IPS DF 6.9 (cell line): ENCODE results near the gene PTF1A.

Experiments used
- DNase-seq: peaks from one replicate; pipeline ENCODE4 v3.0.0-alpha.2; 2013; ENCODE audit warnings: low read depth, low spot score
- H3K27ac ChIP-seq: one replicate; pipeline ENCODE4 v1.5.1; 2013; ENCODE audit warnings: low read length, control low read depth
- H3K27me3 ChIP-seq: 2 replicates; pipeline ENCODE4 v1.6.1; 2013; ENCODE audit warnings: mild to moderate bottlenecking, low read length; ENCODE audit not compliant: control insufficient read depth, insufficient read depth
- H3K36me3 ChIP-seq: 2 replicates; pipeline ENCODE4 v1.6.1; 2013; ENCODE audit warnings: low read length; ENCODE audit not compliant: control insufficient read depth, insufficient read depth
- H3K4me1 ChIP-seq: 2 replicates; pipeline ENCODE4 v1.6.1; 2013; ENCODE audit warnings: low read length; ENCODE audit not compliant: control insufficient read depth, insufficient read depth
- H3K4me3 ChIP-seq: 2 replicates; pipeline ENCODE4 v1.5.1; 2013; ENCODE audit warnings: mild to moderate bottlenecking, low read length
- H3K9me3 ChIP-seq: 2 replicates; pipeline ENCODE4 v1.6.1; 2013; ENCODE audit warnings: low read length, inconsistent platforms; ENCODE audit not compliant: control insufficient read depth, insufficient read depth
- WGBS: extraction: QIAGEN DNeasy Blood & Tissue Kit; methylation state at CpG from one replicate; pipeline ENCODE4 v1.1.7; 2013; ENCODE audit warnings: mixed read lengths, missing lambda C conversion rate; ENCODE audit not compliant: insufficient read length, insufficient coverage; 5-methylcytosine and 5-hydroxymethylcytosine counted together

Gene PTF1A

GRCh38 chr10:23157691-23158369, 34.3 kb upstream of the PTF1A start:
- H3K4me1 ChIP-seq, result no peaks in the 10 kb centered on the region
- H3K27me3 ChIP-seq, result no peaks in the 10 kb centered on the region; the same call in 1 of the 2 replicates
- no peak for DNase-seq
- H3K36me3 ChIP-seq, result no peaks in the 10 kb centered on the region
- H3K27ac ChIP-seq, result no peak overlapping the region
- no peaks in the 10 kb centered on the region for H3K9me3 ChIP-seq
- WGBS, result no CpG with 5 or more reads among the region's 12 CpGs
- no peak overlapping the region for H3K4me3 ChIP-seq

GRCh38 chr10:23158370-23158769, 33.7 kb upstream of the PTF1A start:
- H3K4me3 ChIP-seq, result no peak overlapping the region
- no CpG with 5 or more reads among the region's 5 CpGs for WGBS
- H3K36me3 ChIP-seq, result no peaks in the 10 kb centered on the region
- no peaks in the 10 kb centered on the region for H3K4me1 ChIP-seq
- no peak overlapping the region for H3K27ac ChIP-seq
- H3K9me3 ChIP-seq, result no peaks in the 10 kb centered on the region
- no peaks in the 10 kb centered on the region; the same call in 1 of the 2 replicates for H3K27me3 ChIP-seq
- no peak for DNase-seq

- H3K4me3 ChIP-seq, result no peak overlapping the region
- WGBS, result no CpG with 5 or more reads among the region's 26 CpGs
- no peak for DNase-seq
Observed at GRCh38 chr10:23171232-23171876, 20.8 kb upstream of the PTF1A start.

DNA sequence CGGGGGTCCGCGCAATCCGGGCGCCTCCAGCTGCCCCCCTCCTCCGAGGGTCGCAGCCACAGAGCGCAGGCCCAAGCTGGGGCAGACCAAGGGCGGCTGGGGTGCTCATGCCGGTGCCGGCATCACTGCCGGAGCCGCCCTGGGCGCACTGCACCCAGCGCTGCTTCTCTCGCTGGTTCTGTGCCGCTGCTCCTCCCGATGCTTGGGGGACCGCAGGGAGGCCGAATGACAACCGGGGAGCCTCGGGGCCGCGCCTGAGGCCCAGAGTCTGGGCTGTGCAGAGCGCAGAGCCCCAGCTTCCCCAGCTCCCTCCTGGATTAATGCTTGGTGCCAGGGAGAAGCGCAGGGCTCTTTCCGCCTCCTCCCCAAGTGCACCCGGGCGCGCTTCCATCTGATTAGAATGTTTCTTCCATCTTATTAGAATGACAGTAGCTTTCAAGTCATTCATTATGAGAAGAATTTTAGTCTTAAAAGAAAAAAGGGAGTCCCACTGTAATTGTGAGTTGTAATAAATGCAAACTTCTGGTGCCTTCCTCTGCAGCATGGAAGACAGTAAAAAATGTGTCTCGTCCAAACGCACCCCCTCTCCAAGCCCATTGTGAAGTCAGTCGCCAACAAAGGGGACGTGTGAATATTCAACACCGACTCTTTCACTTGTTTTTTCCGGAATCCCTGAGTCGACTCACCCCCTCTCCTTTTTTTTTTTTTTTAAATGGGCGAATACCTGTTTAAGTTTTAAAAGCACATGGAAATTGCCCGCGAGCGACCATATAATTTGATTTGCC, 19.5 kb upstream of the PTF1A start:
- no peaks in the 10 kb centered on the region for H3K36me3 ChIP-seq
- no peaks in the 10 kb centered on the region for H3K9me3 ChIP-seq
- no peak overlapping the region for H3K4me3 ChIP-seq
- peaks cover 5% of the 10 kb centered on the region for H3K4me1 ChIP-seq
- DNase-seq, result no peak
- H3K27me3 ChIP-seq, result peaks cover 71% of the 10 kb centered on the region
- no peak overlapping the region for H3K27ac ChIP-seq
- no CpG with 5 or more reads among the region's 41 CpGs for WGBS

More at GRCh38 chr10:23171232-23171876, 20.8 kb upstream of the PTF1A start:
- Histone ChIP-seq H3K4me1 (peaks cover 5% of the 10 kb centered on the region), H3K27ac (no peak overlapping the region), H3K27me3 (peaks cover 62% of the 10 kb centered on the region), H3K36me3 (no peaks in the 10 kb centered on the region), H3K9me3 (no peaks in the 10 kb centered on the region)

- no peak for DNase-seq
Observed at GRCh38 chr10:23173214-23174073, 18.7 kb upstream of the PTF1A start.

GRCh38 chr10:23174074-23174976, 17.8 kb upstream of the PTF1A start:
- H3K9me3 ChIP-seq, result no peaks in the 10 kb centered on the region
- peaks cover 5% of the 10 kb centered on the region for H3K4me1 ChIP-seq
- peak overlapping the region; percentile 27; the same call in 1 of the 2 replicates for H3K4me3 ChIP-seq
- peaks cover 80% of the 10 kb centered on the region for H3K27me3 ChIP-seq
- no peak for DNase-seq
- no peak overlapping the region for H3K27ac ChIP-seq
- no peaks in the 10 kb centered on the region for H3K36me3 ChIP-seq
- WGBS, result no CpG with 5 or more reads among the region's 88 CpGs

More at GRCh38 chr10:23173214-23174073, 18.7 kb upstream of the PTF1A start:
- H3K4me3 ChIP-seq, result peak overlapping the region; percentile 16
- H3K4me1 ChIP-seq, result peaks cover 5% of the 10 kb centered on the region
- H3K9me3 ChIP-seq, result no peaks in the 10 kb centered on the region
- no peaks in the 10 kb centered on the region for H3K36me3 ChIP-seq
- no peak overlapping the region for H3K27ac ChIP-seq
- peaks cover 76% of the 10 kb centered on the region for H3K27me3 ChIP-seq
- no CpG with 5 or more reads among the region's 82 CpGs for WGBS

- no CpG with 5 or more reads among the region's 14 CpGs for WGBS
- H3K27me3 ChIP-seq, result peaks cover 77% of the 10 kb centered on the region
- H3K9me3 ChIP-seq, result no peaks in the 10 kb centered on the region
- H3K4me1 ChIP-seq, result peaks cover 5% of the 10 kb centered on the region
- no peak overlapping the region for H3K4me3 ChIP-seq
- H3K36me3 ChIP-seq, result no peaks in the 10 kb centered on the region
- H3K27ac ChIP-seq, result no peak overlapping the region
- DNase-seq, result no peak
Observed at GRCh38 chr10:23174977-23175512, 17.1 kb upstream of the PTF1A start.

DNA sequence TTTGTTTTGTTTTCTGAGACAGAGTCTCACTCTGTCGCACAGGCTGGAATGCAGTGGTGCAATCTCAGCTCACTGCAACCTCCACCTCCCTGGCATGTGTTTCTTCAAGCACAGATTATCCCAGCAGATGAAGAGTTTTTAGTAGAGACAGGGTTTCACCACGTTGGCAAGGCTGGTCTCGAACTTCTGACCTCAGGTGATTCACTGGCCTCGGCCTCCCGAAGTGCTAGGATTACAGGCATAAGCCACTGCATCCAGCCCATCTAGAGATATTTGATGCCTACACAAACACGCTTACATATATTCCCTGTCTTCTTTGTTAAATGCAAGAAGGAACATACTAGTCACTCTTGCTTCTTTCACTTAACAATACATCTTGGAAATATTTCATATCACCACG, 5.9 kb upstream of the PTF1A start:
- WGBS, result no CpG with 5 or more reads among the region's 7 CpGs
- H3K36me3 ChIP-seq, result no peaks in the 10 kb centered on the region
- H3K4me1 ChIP-seq, result 0 out of 2 replicates have a peak, but pooled peaks cover 2% of the 10 kb centered on the region
- no peak for DNase-seq
- H3K9me3 ChIP-seq, result no peaks in the 10 kb centered on the region
- H3K27me3 ChIP-seq, result peaks cover 49% of the 10 kb centered on the region
- no peak overlapping the region for H3K27ac ChIP-seq
- no peak overlapping the region for H3K4me3 ChIP-seq

DNA sequence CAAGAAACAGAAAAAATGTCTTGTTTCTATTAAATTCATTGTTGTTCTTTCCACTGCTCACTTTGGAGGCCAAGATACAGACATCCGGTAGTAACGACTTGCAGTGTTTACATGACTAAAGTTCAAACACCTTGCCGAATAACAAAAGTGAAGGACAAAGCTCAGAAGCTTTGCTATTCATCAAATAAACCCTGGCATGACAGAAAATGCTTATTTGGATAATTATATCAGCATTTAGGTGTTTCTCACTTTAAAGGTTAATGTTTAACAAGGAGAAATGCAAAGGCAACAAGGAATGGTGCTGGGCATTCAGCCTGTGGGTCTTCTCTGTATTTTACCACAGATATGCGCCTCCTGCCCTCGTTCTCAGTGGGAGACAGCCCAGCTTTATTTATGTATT, 5.4 kb upstream of the PTF1A start:
- WGBS, result no CpG with 5 or more reads among the region's 5 CpGs
- Histone ChIP-seq H3K9me3 (no peaks in the 10 kb centered on the region), H3K4me1 (0 out of 2 replicates have a peak, but pooled peaks cover 5% of the 10 kb centered on the region), H3K4me3 (no peak overlapping the region), H3K36me3 (no peaks in the 10 kb centered on the region), H3K27ac (no peak overlapping the region), H3K27me3 (peaks cover 54% of the 10 kb centered on the region)
- DNase-seq, result no peak
